SU-DHL-6 (cell line): ENCODE measurements around the gene INPP5A.

Experiments
- H2AFZ ChIP-seq: fragments of 200-600 bp; sonication (generic); 2 replicates; pipeline ENCODE4 v1.6.1; 2014; ENCODE audit warnings: low read depth, mild to moderate bottlenecking, moderate library complexity, mixed read lengths, antibody characterized with exemption, low read length; ENCODE audit not compliant: severe bottlenecking
- H3F3A ChIP-seq: fragments of 200-600 bp; shearing (Covaris generic); 2 replicates; pipeline ENCODE4 v1.6.0; 2016; ENCODE audit warnings: antibody characterized with exemption, mild to moderate bottlenecking; ENCODE audit not compliant: insufficient read depth
- H3K27ac ChIP-seq: fragments of 200-600 bp; sonication (generic); 2 replicates; pipeline ENCODE4 v1.5.1; 2016; ENCODE audit warnings: low read depth, mild to moderate bottlenecking, low read length, moderate library complexity, mixed read lengths
- H3K27me3 ChIP-seq: fragments of 200-600 bp; sonication (generic), shearing (Covaris generic); 2 replicates; pipeline ENCODE4 v1.6.0; 2014; ENCODE audit warnings: mild to moderate bottlenecking, low read length
- H3K36me3 ChIP-seq: fragments of 200-600 bp; sonication (generic); 2 replicates; pipeline ENCODE4 v1.6.1; 2014; ENCODE audit warnings: mild to moderate bottlenecking, low read length, mixed read lengths
- H3K4me2 ChIP-seq: fragments of 300-600, 200-600 bp; shearing (Covaris generic), sonication (generic); 2 replicates; pipeline ENCODE4 v1.6.0; 2014; ENCODE audit warnings: low read length, low read depth, mild to moderate bottlenecking; ENCODE audit not compliant: poor library complexity, severe bottlenecking
- H3K4me3 ChIP-seq: fragments of 200-600 bp; sonication (generic); 2 replicates; pipeline ENCODE4 v1.5.1; 2014; ENCODE audit warnings: antibody characterized with exemption, low read length, mild to moderate bottlenecking, mixed read lengths; ENCODE audit not compliant: insufficient read depth, poor library complexity, severe bottlenecking
- H3K79me2 ChIP-seq: fragments of 200-600 bp; sonication (generic); 2 replicates; pipeline ENCODE4 v1.6.1; 2014; ENCODE audit warnings: mild to moderate bottlenecking, low read length, moderate library complexity; ENCODE audit not compliant: insufficient read depth
- H3K9ac ChIP-seq: fragments of 200-600 bp; sonication (generic); 2 replicates; pipeline ENCODE4 v1.7.0; 2014; ENCODE audit warnings: mild to moderate bottlenecking, low read length
- H3K9me2 ChIP-seq: fragments of 200-600 bp; sonication (generic); replicated peaks from 2 replicates; pipeline ENCODE4 v1.6.1; 2014; ENCODE audit warnings: low read length; ENCODE audit not compliant: insufficient read depth
- H3K9me3 ChIP-seq: fragments of 200-600 bp; sonication (generic); 2 replicates; pipeline ENCODE4 v1.6.1; 2014; ENCODE audit warnings: low read length, mixed read lengths; ENCODE audit not compliant: insufficient read depth
- H4K20me1 ChIP-seq: fragments of 200-600 bp; sonication (generic); 2 replicates; pipeline ENCODE4 v1.6.1; 2014; ENCODE audit warnings: low read depth, mild to moderate bottlenecking, antibody characterized with exemption, low read length, moderate library complexity, mixed read lengths
- EZH2phosphoT487 ChIP-seq: fragments of 200-600 bp; sonication (generic), shearing (Covaris generic); conservative IDR thresholded peaks from 2 replicates; pipeline ENCODE4 v1.6.1; 2018; ENCODE audit warnings: mild to moderate bottlenecking, antibody characterized with exemption, low read length, moderate library complexity, mixed read lengths
- TF ChIP-seq, protein P1 (sequence below): fragments of 200-600 bp; sonication (generic); IDR thresholded peaks from one replicate; pipeline ENCODE4 v1.5.1; 2017; ENCODE audit warnings: antibody characterized with exemption, mild to moderate bottlenecking, low read length, moderate library complexity; ENCODE audit not compliant: insufficient read depth, poor library complexity, severe bottlenecking

Gene INPP5A

DNA sequence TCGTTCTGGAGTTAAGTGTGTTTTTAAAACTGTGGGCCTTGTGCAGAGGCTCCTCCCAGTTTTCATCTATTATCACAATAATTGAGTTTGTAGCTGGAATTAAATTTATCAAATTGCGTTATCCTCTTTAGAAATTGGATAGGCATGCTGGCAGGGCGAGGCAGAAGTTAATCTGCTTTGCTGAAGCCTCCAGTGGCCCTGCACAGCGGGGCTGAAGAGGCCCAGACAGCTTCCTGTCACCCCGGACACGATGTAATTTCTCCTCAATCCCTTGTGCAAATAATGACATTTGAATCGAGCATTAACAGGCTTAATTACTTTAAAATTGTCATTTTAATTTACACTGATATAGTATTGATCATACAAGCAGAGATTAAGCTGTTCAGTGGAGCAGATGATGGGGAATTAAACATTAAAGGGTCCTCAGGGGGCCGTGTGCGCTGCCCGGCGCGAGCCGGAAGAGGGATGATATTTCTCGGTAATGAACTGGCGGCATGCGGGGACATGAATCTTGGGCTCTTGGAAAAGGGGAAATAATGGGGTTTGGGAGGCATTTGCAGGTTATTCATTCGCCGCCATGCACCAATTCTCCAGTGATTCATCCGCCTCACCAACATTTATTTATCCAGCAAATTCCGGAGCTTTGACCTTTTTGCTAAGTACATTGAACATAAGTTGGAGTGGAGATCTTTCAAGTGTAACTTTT is 129.9 kb downstream of the INPP5A start:
- Histone ChIP-seq H3K27ac (no peak overlapping the region), H3K9ac (no peak overlapping the region), H3K36me3 (no peaks in the 10 kb centered on the region), H3K27me3 (no peaks in the 10 kb centered on the region), H4K20me1 (no peaks in the 10 kb centered on the region), H3K4me3 (no peak overlapping the region), H3K9me2 (no peaks in the 10 kb centered on the region), H3F3A (no peaks in the 10 kb centered on the region), H3K4me2 (no peak overlapping the region), H3K9me3 (no peaks in the 10 kb centered on the region), H3K79me2 (no peaks in the 10 kb centered on the region), H2AFZ (no peak overlapping the region)
- TF ChIP-seq, protein P1, sequence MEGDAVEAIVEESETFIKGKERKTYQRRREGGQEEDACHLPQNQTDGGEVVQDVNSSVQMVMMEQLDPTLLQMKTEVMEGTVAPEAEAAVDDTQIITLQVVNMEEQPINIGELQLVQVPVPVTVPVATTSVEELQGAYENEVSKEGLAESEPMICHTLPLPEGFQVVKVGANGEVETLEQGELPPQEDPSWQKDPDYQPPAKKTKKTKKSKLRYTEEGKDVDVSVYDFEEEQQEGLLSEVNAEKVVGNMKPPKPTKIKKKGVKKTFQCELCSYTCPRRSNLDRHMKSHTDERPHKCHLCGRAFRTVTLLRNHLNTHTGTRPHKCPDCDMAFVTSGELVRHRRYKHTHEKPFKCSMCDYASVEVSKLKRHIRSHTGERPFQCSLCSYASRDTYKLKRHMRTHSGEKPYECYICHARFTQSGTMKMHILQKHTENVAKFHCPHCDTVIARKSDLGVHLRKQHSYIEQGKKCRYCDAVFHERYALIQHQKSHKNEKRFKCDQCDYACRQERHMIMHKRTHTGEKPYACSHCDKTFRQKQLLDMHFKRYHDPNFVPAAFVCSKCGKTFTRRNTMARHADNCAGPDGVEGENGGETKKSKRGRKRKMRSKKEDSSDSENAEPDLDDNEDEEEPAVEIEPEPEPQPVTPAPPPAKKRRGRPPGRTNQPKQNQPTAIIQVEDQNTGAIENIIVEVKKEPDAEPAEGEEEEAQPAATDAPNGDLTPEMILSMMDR: no peak
- no peak for TF ChIP-seq EZH2phosphoT487

DNA sequence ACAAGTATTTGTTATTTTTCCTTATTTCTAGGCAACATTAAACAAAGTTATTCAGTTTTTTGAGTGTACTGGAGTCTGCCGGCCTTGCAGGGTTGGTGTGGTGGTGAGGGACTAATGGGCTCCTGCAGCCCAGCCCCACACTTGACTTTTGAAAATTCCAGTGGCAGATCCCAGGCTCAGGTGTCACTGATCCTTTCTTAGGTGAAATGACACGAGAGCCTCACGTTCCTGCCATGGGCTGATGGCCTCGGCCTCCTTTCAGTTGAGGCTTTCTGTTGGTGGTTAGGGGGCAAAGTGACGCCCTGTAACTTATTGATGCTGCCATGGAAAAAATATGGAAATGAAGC is 130.4 kb downstream of the INPP5A start:
- Histone ChIP-seq H3F3A (no peaks in the 10 kb centered on the region), H3K4me3 (no peak overlapping the region), H3K79me2 (no peaks in the 10 kb centered on the region), H4K20me1 (no peaks in the 10 kb centered on the region), H3K9me3 (no peaks in the 10 kb centered on the region), H3K9ac (no peak overlapping the region), H3K36me3 (no peaks in the 10 kb centered on the region), H2AFZ (no peak overlapping the region), H3K27me3 (no peaks in the 10 kb centered on the region), H3K4me2 (no peak overlapping the region), H3K27ac (no peak overlapping the region), H3K9me2 (no peaks in the 10 kb centered on the region)
- TF ChIP-seq EZH2phosphoT487: no peak
- TF ChIP-seq, protein P1: no peak

DNA sequence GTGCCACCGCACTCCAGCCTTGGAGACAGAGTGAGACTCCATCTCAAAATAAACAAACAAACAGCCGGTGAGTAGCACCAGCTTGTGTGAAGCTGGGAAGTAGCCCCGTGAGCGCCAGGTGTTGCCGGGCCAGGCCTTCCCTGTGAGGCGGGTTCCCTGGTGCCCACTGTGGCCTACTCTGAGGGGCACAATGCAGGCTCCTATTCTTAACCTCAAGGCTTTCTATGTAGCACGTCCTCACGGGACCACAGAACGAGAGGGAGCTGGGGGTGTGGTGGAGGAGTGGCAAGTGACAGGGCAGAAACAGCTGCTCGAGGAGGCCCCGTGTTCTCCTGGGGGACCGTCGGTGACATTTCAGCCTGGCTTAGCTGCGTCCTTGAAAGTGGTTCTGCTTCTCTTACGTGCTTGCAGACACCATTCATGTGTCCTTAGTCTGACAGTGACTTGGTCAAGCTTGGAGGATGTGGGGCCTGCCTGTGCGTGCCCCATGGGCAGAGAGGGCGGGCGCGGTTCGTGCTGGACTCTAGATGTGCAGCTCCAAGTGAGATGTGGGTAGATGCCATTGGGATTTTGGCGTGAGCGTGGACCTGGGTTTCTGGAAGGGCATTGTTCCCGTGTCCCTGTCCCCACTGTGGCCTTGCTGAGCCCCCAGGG is 131.7 kb downstream of the INPP5A start:
- H3K27ac ChIP-seq: no peak overlapping the region
- H3K9me2 ChIP-seq: no peaks in the 10 kb centered on the region
- H3K79me2 ChIP-seq: no peaks in the 10 kb centered on the region
- no peak overlapping the region for H2AFZ ChIP-seq
- H3K4me3 ChIP-seq: no peak overlapping the region
- no peaks in the 10 kb centered on the region for H4K20me1 ChIP-seq
- no peaks in the 10 kb centered on the region for H3K36me3 ChIP-seq
- no peaks in the 10 kb centered on the region for H3K27me3 ChIP-seq
- no peak for TF ChIP-seq EZH2phosphoT487
- TF ChIP-seq, protein P1: no peak
- no peaks in the 10 kb centered on the region for H3F3A ChIP-seq
- H3K4me2 ChIP-seq: no peak overlapping the region
- no peak overlapping the region for H3K9ac ChIP-seq
- no peaks in the 10 kb centered on the region for H3K9me3 ChIP-seq
